Panc1 (cell line): Measurements from ENCODE around the gene MCAM. TPM values are rescaled to one million over a fixed set of nuclear protein-coding genes. Genes with fewer than 3 reads are reported as not detected.

Source experiments
- ATAC-seq: fragments of 200-7000 bp; cut with Tn5 transposase; 2 replicates; pipeline ENCODE4 v1.9.1; 2020; ENCODE audit warnings: mild to moderate bottlenecking, moderate library complexity
- BruUV-seq: library from RNA; stranded (reverse); fragments of 400-500 nt; replicated peaks from 2 replicates; lab custom pipeline; 2021; lab: Mats Ljungman, UMichigan
- CTCF ChIA-PET: fragments of 300-600 bp; sonication (Branson Sonifier 250); formaldehyde crosslinking; loops from one replicate; lab custom pipeline; 2022; ENCODE audit warnings: antibody characterized with exemption; lab: Charles Lee
- POLR2A ChIA-PET: fragments of 300-600 bp; sonication (Branson Sonifier 250); formaldehyde crosslinking; loops from one replicate; lab custom pipeline; 2022; ENCODE audit warnings: antibody characterized with exemption; lab: Charles Lee
- DNase-seq: peaks from one replicate; pipeline ENCODE4 v3.0.0-alpha.2; 2010; ENCODE audit warnings: low read depth, low spot score
- H3K27ac ChIP-seq: 2 replicates; pipeline ENCODE4 v1.5.1; 2011; ENCODE audit warnings: mild to moderate bottlenecking, low read length, inconsistent platforms
- H3K27me3 ChIP-seq: fragments of 200-500 bp; sonication (Bioruptor generic); 2 replicates; pipeline ENCODE4 v1.6.0; 2014; ENCODE audit warnings: low read length, inconsistent platforms; ENCODE audit not compliant: control insufficient read depth, insufficient read depth
- H3K36me3 ChIP-seq: fragments of 200-500 bp; sonication (Bioruptor generic); 2 replicates; pipeline ENCODE4 v1.5.1; 2014; ENCODE audit warnings: inconsistent platforms, mild to moderate bottlenecking, low read length, moderate library complexity; ENCODE audit not compliant: control insufficient read depth, insufficient read depth
- H3K4me1 ChIP-seq: 2 replicates; pipeline ENCODE4 v1.5.1; 2011; ENCODE audit warnings: inconsistent platforms, mild to moderate bottlenecking, low read length, moderate library complexity; ENCODE audit not compliant: control insufficient read depth, insufficient read depth
- H3K4me3 ChIP-seq, 2 experiments: 2 replicates each; pipeline ENCODE4 v1.5.1; 2011 to 2012; ENCODE audit warnings: low read depth in 2 of 2, low read length in 2 of 2, mild to moderate bottlenecking in 2 of 2, inconsistent platforms in 1 of 2, moderate library complexity in 1 of 2
- H3K9me3 ChIP-seq: fragments of 200-500 bp; sonication (Bioruptor generic); 2 replicates; pipeline ENCODE4 v1.5.1; 2014; ENCODE audit warnings: low read depth, mild to moderate bottlenecking, inconsistent platforms, low read length, moderate library complexity; ENCODE audit not compliant: control insufficient read depth, insufficient read depth
- POLR2AphosphoS5 ChIP-seq: IDR thresholded peaks from 2 replicates; pipeline ENCODE4 v1.6.1; 2012; ENCODE audit warnings: mild to moderate bottlenecking, low read depth, low read length, moderate library complexity
- REST ChIP-seq, 2 experiments: IDR thresholded peaks; 2 replicates each; pipeline ENCODE4 v1.6.1; 2011 to 2012; ENCODE audit warnings: low read depth in 2 of 2, control low read depth in 1 of 2, low read length in 1 of 2, mild to moderate bottlenecking in 1 of 2, moderate library complexity in 1 of 2; ENCODE audit not compliant: insufficient read depth in 1 of 2
- SIN3A ChIP-seq: IDR thresholded peaks from 2 replicates; pipeline ENCODE4 v1.6.1; 2012; ENCODE audit warnings: low read depth, mild to moderate bottlenecking, low read length, moderate library complexity, borderline replicate concordance; ENCODE audit not compliant: insufficient read depth
- TCF7L2 ChIP-seq: IDR thresholded peaks from 2 replicates; pipeline ENCODE4 v1.6.1; 2011; ENCODE audit warnings: mild to moderate bottlenecking, low read depth, low read length, inconsistent platforms
- in situ Hi-C: cut with HindIII; loops from 2 replicates; pipeline ENCODE4 v1.10.0; 2016; ENCODE audit warnings: low sequenced_read_pairs, low pct_unique_long_range_greater_than_20kb
- intact Hi-C: fragments of 100-400 bp; cut with micrococcal nuclease; formaldehyde crosslinking; loops from one replicate; pipeline ENCODE4 v1.10.0; 2022; ENCODE audit not compliant: unreplicated experiment
- total RNA-seq: library from RNA; stranded (reverse); gene quantifications from one replicate; pipeline ENCODE4 v1.2.1, GENCODE V29; 2021; ENCODE audit not compliant: unreplicated experiment
- TF ChIP-seq, protein P1 (sequence below): fragments of 450-650 bp; IDR thresholded peaks from 2 replicates; pipeline ENCODE4 v1.5.1; 2017; ENCODE audit warnings: mild to moderate bottlenecking

Gene MCAM
- total RNA-seq, 1 experiment from 2014 or later = 27.2 TPM

DNA sequence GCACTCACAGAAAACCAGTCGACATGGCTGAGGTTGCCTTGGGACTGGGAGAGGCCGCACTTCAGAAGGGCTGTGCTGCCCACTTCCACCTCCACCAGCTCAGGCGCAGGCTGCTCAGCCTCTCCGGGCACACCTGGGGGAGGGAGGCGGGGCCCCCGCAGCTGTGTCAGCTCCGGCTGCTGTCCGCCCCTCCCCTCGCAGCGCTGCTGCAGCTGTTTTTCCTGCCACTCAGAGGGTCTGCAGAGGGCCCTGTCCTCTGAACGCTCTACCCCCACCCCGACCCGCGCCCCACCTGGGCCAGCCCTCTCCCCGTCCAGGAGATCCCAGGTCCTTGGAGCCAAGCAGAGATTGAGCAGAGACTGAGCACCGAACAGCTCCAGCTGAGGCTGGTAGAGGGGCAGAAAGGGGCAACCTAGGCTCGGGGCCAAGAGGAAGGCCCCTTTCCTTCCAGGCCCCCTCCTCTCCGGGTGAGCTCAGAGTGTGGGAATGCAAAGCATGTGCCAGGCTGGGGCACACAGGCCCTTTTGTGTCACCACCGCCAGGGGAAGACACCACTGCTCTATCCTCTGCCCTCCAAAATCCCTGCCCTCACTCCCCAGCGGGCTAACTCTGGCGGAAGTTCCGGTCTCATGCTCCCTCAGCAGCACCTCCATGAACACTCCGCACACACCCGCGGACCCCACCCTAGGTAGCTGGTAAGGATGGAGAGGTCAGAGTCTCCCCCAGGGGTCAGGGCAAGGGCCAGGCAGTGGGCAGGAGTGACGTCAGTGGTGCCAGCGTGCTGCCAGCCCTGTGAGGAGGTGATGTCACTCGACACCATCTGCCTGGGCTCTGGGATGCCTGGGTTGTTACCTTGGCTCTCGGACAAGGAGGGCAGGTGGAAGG, 1.6 kb downstream of the MCAM start:
- Histone ChIP-seq H3K27ac (peak overlapping the region; percentile 40; the same call in 1 of the 2 replicates), H3K9me3 (no peaks in the 10 kb centered on the region), H3K4me1 (peaks cover 42% of the 10 kb centered on the region), H3K4me3 (peak overlapping the region; percentile 47 to 62), H3K27me3 (no peaks in the 10 kb centered on the region), H3K36me3 (no peaks in the 10 kb centered on the region)
- no TSS peak for BruUV-seq
- POLR2A ChIA-PET = no interaction called here
- peak; percentile 42 for ATAC-seq
- TF ChIP-seq TCF7L2 = no peak
- TF ChIP-seq, protein P1, sequence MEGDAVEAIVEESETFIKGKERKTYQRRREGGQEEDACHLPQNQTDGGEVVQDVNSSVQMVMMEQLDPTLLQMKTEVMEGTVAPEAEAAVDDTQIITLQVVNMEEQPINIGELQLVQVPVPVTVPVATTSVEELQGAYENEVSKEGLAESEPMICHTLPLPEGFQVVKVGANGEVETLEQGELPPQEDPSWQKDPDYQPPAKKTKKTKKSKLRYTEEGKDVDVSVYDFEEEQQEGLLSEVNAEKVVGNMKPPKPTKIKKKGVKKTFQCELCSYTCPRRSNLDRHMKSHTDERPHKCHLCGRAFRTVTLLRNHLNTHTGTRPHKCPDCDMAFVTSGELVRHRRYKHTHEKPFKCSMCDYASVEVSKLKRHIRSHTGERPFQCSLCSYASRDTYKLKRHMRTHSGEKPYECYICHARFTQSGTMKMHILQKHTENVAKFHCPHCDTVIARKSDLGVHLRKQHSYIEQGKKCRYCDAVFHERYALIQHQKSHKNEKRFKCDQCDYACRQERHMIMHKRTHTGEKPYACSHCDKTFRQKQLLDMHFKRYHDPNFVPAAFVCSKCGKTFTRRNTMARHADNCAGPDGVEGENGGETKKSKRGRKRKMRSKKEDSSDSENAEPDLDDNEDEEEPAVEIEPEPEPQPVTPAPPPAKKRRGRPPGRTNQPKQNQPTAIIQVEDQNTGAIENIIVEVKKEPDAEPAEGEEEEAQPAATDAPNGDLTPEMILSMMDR = no peak
- no peak for TF ChIP-seq REST (IDR thresholded peaks at IDR 0.05; ENCODE audit: insufficient read depth in 1 of 2, low read depth in 2 of 2, low read length in 1 of 2)
- TF ChIP-seq POLR2AphosphoS5 = no peak
- TF ChIP-seq SIN3A = no peak
- in situ Hi-C loops = no loop called here
- CTCF ChIA-PET = interaction anchor here (0.6 kb wide), 1 partner anchor 424 kb away, joined by 5 read pairs; no protein-coding TSS in a partner anchor
- DNase-seq = no peak
- intact Hi-C loops = no loop called here

GRCh38 chr11:119314726-119315125, 2.2 kb downstream of the MCAM start:
- Histone ChIP-seq H3K4me1 (peaks cover 38% of the 10 kb centered on the region), H3K4me3 (no peak overlapping the region), H3K27me3 (no peaks in the 10 kb centered on the region), H3K36me3 (no peaks in the 10 kb centered on the region), H3K27ac (no peak overlapping the region), H3K9me3 (no peaks in the 10 kb centered on the region)
- in situ Hi-C loops (no loop called here), intact Hi-C loops (no loop called here)
- ATAC-seq (no peak), DNase-seq (no peak)
- TF ChIP-seq TCF7L2 (no peak), POLR2AphosphoS5 (no peak)
- ChIA-PET CTCF (no interaction called here), POLR2A (no interaction called here)
- BruUV-seq = no TSS peak

DNA sequence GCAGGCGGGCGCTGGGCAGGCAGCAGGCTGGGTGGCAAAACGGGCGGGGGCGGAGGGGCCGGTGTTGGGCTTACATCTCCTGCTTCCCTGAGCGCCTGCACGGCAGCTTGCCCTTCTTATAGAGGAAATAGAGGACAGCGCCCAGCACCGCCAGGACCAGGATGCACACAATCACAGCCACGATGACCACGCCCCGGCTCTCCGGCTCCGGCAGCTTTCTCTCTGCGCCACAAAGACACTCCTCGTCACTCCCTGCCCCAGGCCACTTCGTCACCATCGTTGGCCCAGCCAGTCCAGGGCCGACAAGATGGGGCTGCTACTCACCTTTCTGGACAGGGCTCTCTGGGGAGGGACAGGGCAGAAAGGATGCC, 6.3 kb downstream of the MCAM start:
- no TSS peak for BruUV-seq
- Histone ChIP-seq H3K4me1 (peaks cover 5% of the 10 kb centered on the region), H3K36me3 (peaks cover 8% of the 10 kb centered on the region), H3K27me3 (no peaks in the 10 kb centered on the region), H3K4me3 (no peak overlapping the region), H3K9me3 (no peaks in the 10 kb centered on the region), H3K27ac (no peak overlapping the region)
- ChIA-PET CTCF (no interaction called here), POLR2A (no interaction called here)
- in situ Hi-C loops = no loop called here
- ATAC-seq (no peak), DNase-seq (no peak)
- intact Hi-C loops = no loop called here
- TF ChIP-seq TCF7L2 (no peak), SIN3A (no peak), POLR2AphosphoS5 (no peak), REST (IDR thresholded peaks at IDR 0.05; ENCODE audit: insufficient read depth in 1 of 2, low read depth in 2 of 2, low read length in 1 of 2) (no peak)
- TF ChIP-seq, protein P1 = no peak
